ENCODE measurements around the gene CDCA7. TPM values are rescaled to one million over a fixed set of nuclear protein-coding genes. Genes with fewer than 3 reads are reported as not detected.
A peak's percentile ranks its signal among the peaks of the same experiment; 100 is the strongest.

CDCA7 gene
- total RNA-seq, 2 experiments from 2014 or later = 98.2 to 170 TPM

DNA sequence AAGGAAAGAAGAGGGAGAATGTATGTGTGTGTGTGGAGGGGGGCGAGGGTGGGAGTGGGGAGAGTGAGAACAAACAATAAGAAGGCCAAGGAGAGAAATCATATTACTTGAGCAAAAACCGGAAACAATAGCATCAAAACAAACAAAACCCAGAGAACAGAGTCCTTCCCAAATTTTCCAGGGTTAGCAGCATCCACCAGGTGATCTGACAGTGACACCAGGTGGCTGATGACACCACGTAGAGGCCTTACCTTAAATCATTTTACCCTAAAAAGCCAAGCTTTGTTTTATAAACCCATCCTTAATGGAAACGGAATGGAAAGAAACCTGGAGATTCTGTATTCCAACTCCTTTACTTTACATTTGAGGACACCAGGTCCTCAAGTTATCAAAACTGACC, 42.9 kb downstream of the CDCA7 start:
- Histone ChIP-seq H3K27ac (ENCODE audit: low read depth, low read length, poor library complexity, severe bottlenecking) (no peak overlapping the region), H3K4me2 (ENCODE audit: low read length) (no peak overlapping the region), H3K9me2 (ENCODE audit: insufficient read depth, low read length) (no peaks in the 10 kb centered on the region), H2AFZ (ENCODE audit: low read length) (no peak overlapping the region), H3K36me3 (ENCODE audit: insufficient read depth, low read length) (no peaks in the 10 kb centered on the region), H3K4me1 (ENCODE audit: insufficient read depth, low read length, poor library complexity, severe bottlenecking) (no peaks in the 10 kb centered on the region), H3K79me2 (ENCODE audit: insufficient read depth, low read depth, low read length) (no peaks in the 10 kb centered on the region), H4K20me1 (ENCODE audit: insufficient read depth, low read length) (no peaks in the 10 kb centered on the region), H3K9me3 (ENCODE audit: low read length) (no peaks in the 10 kb centered on the region), H3K4me3 (ENCODE audit: low read depth, low read length, poor library complexity, severe bottlenecking) (no peak overlapping the region)
- POLR2A ChIA-PET = no interaction called here
- no TSS peak for BruUV-seq (replicated peaks)
- no peak for TF ChIP-seq EZH2phosphoT487 (IDR thresholded peaks at IDR 0.05; ENCODE audit: borderline replicate concordance, low read depth, low read length)
- TF ChIP-seq, protein P1, sequence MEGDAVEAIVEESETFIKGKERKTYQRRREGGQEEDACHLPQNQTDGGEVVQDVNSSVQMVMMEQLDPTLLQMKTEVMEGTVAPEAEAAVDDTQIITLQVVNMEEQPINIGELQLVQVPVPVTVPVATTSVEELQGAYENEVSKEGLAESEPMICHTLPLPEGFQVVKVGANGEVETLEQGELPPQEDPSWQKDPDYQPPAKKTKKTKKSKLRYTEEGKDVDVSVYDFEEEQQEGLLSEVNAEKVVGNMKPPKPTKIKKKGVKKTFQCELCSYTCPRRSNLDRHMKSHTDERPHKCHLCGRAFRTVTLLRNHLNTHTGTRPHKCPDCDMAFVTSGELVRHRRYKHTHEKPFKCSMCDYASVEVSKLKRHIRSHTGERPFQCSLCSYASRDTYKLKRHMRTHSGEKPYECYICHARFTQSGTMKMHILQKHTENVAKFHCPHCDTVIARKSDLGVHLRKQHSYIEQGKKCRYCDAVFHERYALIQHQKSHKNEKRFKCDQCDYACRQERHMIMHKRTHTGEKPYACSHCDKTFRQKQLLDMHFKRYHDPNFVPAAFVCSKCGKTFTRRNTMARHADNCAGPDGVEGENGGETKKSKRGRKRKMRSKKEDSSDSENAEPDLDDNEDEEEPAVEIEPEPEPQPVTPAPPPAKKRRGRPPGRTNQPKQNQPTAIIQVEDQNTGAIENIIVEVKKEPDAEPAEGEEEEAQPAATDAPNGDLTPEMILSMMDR (conservative IDR thresholded peaks at IDR 0.05; ENCODE audit: low read length) = peak; percentile 50
- intact Hi-C loops (cut with micrococcal nuclease; ENCODE audit: unreplicated experiment) = no loop called here
- CTCF ChIA-PET (ENCODE audit: unreplicated experiment) = no interaction called here
- no peak for DNase-seq (ENCODE audit: low spot score)

DNA sequence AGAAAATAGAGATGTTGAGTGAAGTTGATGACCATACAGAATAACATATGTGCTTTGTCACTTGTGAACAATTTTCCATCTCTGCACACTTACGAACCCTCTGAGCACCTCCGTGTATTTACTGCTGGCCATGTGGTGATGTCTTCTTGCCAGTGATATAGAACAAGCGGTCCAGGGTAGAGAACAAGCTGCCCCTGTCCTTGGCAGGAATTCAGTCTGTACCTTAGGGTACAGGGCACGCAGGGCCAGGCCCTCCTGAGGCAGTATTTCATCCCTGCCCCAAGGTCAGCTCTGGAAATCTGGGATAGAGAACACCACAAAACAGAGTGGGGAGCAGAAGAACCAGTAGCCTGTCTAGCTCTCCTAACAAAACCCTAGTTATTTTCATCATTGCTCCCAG, 44.6 kb downstream of the CDCA7 start:
- H3K27ac ChIP-seq (ENCODE audit: low read depth, low read length, poor library complexity, severe bottlenecking) = no peak overlapping the region
- H3K9me3 ChIP-seq (ENCODE audit: low read length) = no peaks in the 10 kb centered on the region
- no peak overlapping the region for H2AFZ ChIP-seq (ENCODE audit: low read length)
- no peaks in the 10 kb centered on the region for H3K9me2 ChIP-seq (ENCODE audit: insufficient read depth, low read length)
- intact Hi-C loops (cut with micrococcal nuclease; ENCODE audit: unreplicated experiment) = no loop called here
- H4K20me1 ChIP-seq (ENCODE audit: insufficient read depth, low read length) = no peaks in the 10 kb centered on the region
- no peaks in the 10 kb centered on the region for H3K36me3 ChIP-seq (ENCODE audit: insufficient read depth, low read length)
- no peak overlapping the region for H3K4me2 ChIP-seq (ENCODE audit: low read length)
- H3K79me2 ChIP-seq (ENCODE audit: insufficient read depth, low read depth, low read length) = no peaks in the 10 kb centered on the region
- BruUV-seq (replicated peaks) = no TSS peak
- CTCF ChIA-PET (ENCODE audit: unreplicated experiment) = no interaction called here
- no peak for DNase-seq (ENCODE audit: low spot score)
- no peak for TF ChIP-seq EZH2phosphoT487 (IDR thresholded peaks at IDR 0.05; ENCODE audit: borderline replicate concordance, low read depth, low read length)
- TF ChIP-seq, protein P1 (conservative IDR thresholded peaks at IDR 0.05; ENCODE audit: low read length) = no peak
- no peak overlapping the region for H3K4me3 ChIP-seq (ENCODE audit: low read depth, low read length, poor library complexity, severe bottlenecking)
- no peaks in the 10 kb centered on the region for H3K4me1 ChIP-seq (ENCODE audit: insufficient read depth, low read length, poor library complexity, severe bottlenecking)
- POLR2A ChIA-PET = interaction anchor here (0.6 kb wide), 1 partner anchor 342 kb away, joined by 3 read pairs; no protein-coding TSS in a partner anchor

DNA sequence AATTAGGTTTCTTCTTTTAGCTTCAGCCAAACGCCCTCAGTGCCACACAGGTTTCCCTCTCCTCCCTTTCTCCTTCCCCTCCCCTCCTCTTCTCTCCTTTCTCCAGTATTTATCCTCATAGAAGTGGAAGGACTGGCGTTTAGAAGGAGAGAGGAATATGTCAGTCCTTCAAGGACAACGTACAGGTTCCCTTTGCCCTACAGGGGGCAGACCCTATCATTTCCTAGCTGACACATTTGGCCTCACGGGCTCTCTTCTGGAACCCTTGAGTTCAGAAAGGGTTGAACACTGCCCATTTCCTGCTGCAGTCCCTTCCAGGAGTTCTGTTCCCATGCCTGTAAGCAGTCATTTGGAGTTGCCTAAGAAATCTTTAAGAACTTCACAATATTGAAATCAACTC, 46.1 kb downstream of the CDCA7 start:
- POLR2A ChIA-PET = no interaction called here
- H3K27ac ChIP-seq (ENCODE audit: low read depth, low read length, poor library complexity, severe bottlenecking) = no peak overlapping the region
- no peaks in the 10 kb centered on the region for H3K4me1 ChIP-seq (ENCODE audit: insufficient read depth, low read length, poor library complexity, severe bottlenecking)
- H3K4me2 ChIP-seq (ENCODE audit: low read length) = no peak overlapping the region
- no TSS peak for BruUV-seq (replicated peaks)
- no peaks in the 10 kb centered on the region for H3K9me3 ChIP-seq (ENCODE audit: low read length)
- DNase-seq (ENCODE audit: low spot score) = peak; percentile 25
- CTCF ChIA-PET (ENCODE audit: unreplicated experiment) = no interaction called here
- TF ChIP-seq, protein P1 (conservative IDR thresholded peaks at IDR 0.05; ENCODE audit: low read length) = peak; percentile 68
- no peak for TF ChIP-seq EZH2phosphoT487 (IDR thresholded peaks at IDR 0.05; ENCODE audit: borderline replicate concordance, low read depth, low read length)
- no peak overlapping the region for H3K4me3 ChIP-seq (ENCODE audit: low read depth, low read length, poor library complexity, severe bottlenecking)
- H3K36me3 ChIP-seq (ENCODE audit: insufficient read depth, low read length) = no peaks in the 10 kb centered on the region
- intact Hi-C loops (cut with micrococcal nuclease; ENCODE audit: unreplicated experiment) = loop anchor here (2.0 to 10.0 kb wide), 4 partner anchors 172 to 644 kb away; no protein-coding TSS in a partner anchor
- H3K79me2 ChIP-seq (ENCODE audit: insufficient read depth, low read depth, low read length) = no peaks in the 10 kb centered on the region
- no peaks in the 10 kb centered on the region for H4K20me1 ChIP-seq (ENCODE audit: insufficient read depth, low read length)
- H2AFZ ChIP-seq (ENCODE audit: low read length) = no peak overlapping the region
- H3K9me2 ChIP-seq (ENCODE audit: insufficient read depth, low read length) = no peaks in the 10 kb centered on the region

Measured in OCI-LY7 (cell line).